Rectal smooth muscle tissue (tissue), 1 donor: ENCODE data around the gene GUCY1A2.

Source experiments
- H3K27ac ChIP-seq: one replicate; pipeline ENCODE4 v1.7.0; 2013; ENCODE audit warnings: low read depth, low read length, inconsistent platforms
- H3K27me3 ChIP-seq: one replicate; pipeline ENCODE4 v1.7.0; 2013; ENCODE audit warnings: low read length; ENCODE audit not compliant: control insufficient read depth, insufficient read depth
- H3K36me3 ChIP-seq: one replicate; pipeline ENCODE4 v1.7.0; 2013; ENCODE audit warnings: low read length; ENCODE audit not compliant: control insufficient read depth, insufficient read depth
- H3K4me1 ChIP-seq: one replicate; pipeline ENCODE4 v1.7.0; 2013; ENCODE audit warnings: low read length; ENCODE audit not compliant: control insufficient read depth, insufficient read depth
- H3K4me3 ChIP-seq: one replicate; pipeline ENCODE4 v1.7.0; 2013; ENCODE audit warnings: low read length
- H3K9ac ChIP-seq: one replicate; pipeline ENCODE4 v1.7.0; 2013; ENCODE audit warnings: low read length

Gene GUCY1A2

GRCh38 chr11:106694501-106694900, 323.8 kb downstream of the GUCY1A2 start:
- no peak overlapping the region for H3K4me3 ChIP-seq
- H3K4me1 ChIP-seq, result no peaks in the 10 kb centered on the region
- H3K27ac ChIP-seq, result no peak overlapping the region
- no peaks in the 10 kb centered on the region for H3K27me3 ChIP-seq
- H3K36me3 ChIP-seq, result no peaks in the 10 kb centered on the region
- H3K9ac ChIP-seq, result no peak overlapping the region

- no peak overlapping the region for H3K27ac ChIP-seq
- no peak overlapping the region for H3K9ac ChIP-seq
- H3K4me1 ChIP-seq, result no peaks in the 10 kb centered on the region
- no peaks in the 10 kb centered on the region for H3K27me3 ChIP-seq
- no peak overlapping the region for H3K4me3 ChIP-seq
- no peaks in the 10 kb centered on the region for H3K36me3 ChIP-seq
These were observed 326.4 kb downstream of the GUCY1A2 start for GRCh38 chr11:106691807-106692365.

- Histone ChIP-seq H3K9ac (no peak overlapping the region), H3K27ac (no peak overlapping the region), H3K4me1 (no peaks in the 10 kb centered on the region), H3K36me3 (no peaks in the 10 kb centered on the region), H3K4me3 (no peak overlapping the region), H3K27me3 (no peaks in the 10 kb centered on the region)
These were observed 327.4 kb downstream of the GUCY1A2 start for GRCh38 chr11:106690923-106691322.

GRCh38 chr11:106684944-106685343, 333.3 kb downstream of the GUCY1A2 start:
- Histone ChIP-seq H3K27ac (no peak overlapping the region), H3K9ac (no peak overlapping the region), H3K4me3 (no peak overlapping the region), H3K27me3 (no peaks in the 10 kb centered on the region), H3K4me1 (no peaks in the 10 kb centered on the region), H3K36me3 (no peaks in the 10 kb centered on the region)

- H3K27ac ChIP-seq, result no peak overlapping the region
- H3K36me3 ChIP-seq, result no peaks in the 10 kb centered on the region
- no peak overlapping the region for H3K9ac ChIP-seq
- no peak overlapping the region for H3K4me3 ChIP-seq
- no peaks in the 10 kb centered on the region for H3K27me3 ChIP-seq
- H3K4me1 ChIP-seq, result no peaks in the 10 kb centered on the region
These were observed 334.8 kb downstream of the GUCY1A2 start for GRCh38 chr11:106683435-106683834.

- no peak overlapping the region for H3K4me3 ChIP-seq
- H3K27me3 ChIP-seq, result no peaks in the 10 kb centered on the region
- H3K4me1 ChIP-seq, result no peaks in the 10 kb centered on the region
- no peak overlapping the region for H3K9ac ChIP-seq
- H3K36me3 ChIP-seq, result no peaks in the 10 kb centered on the region
- no peak overlapping the region for H3K27ac ChIP-seq
These were observed 336.8 kb downstream of the GUCY1A2 start for GRCh38 chr11:106681435-106681834.

GRCh38 chr11:106679581-106679980, 338.7 kb downstream of the GUCY1A2 start:
- Histone ChIP-seq H3K4me3 (no peak overlapping the region), H3K27ac (no peak overlapping the region), H3K27me3 (no peaks in the 10 kb centered on the region), H3K4me1 (no peaks in the 10 kb centered on the region), H3K9ac (no peak overlapping the region), H3K36me3 (no peaks in the 10 kb centered on the region)

- H3K9ac ChIP-seq, result no peak overlapping the region
- H3K4me3 ChIP-seq, result no peak overlapping the region
- H3K27ac ChIP-seq, result no peak overlapping the region
- no peaks in the 10 kb centered on the region for H3K27me3 ChIP-seq
- H3K4me1 ChIP-seq, result no peaks in the 10 kb centered on the region
- no peaks in the 10 kb centered on the region for H3K36me3 ChIP-seq
These were observed 339.1 kb downstream of the GUCY1A2 start for GRCh38 chr11:106679181-106679580.

- no peak overlapping the region for H3K4me3 ChIP-seq
- H3K9ac ChIP-seq, result no peak overlapping the region
- H3K27ac ChIP-seq, result no peak overlapping the region
- no peaks in the 10 kb centered on the region for H3K4me1 ChIP-seq
- H3K36me3 ChIP-seq, result no peaks in the 10 kb centered on the region
- no peaks in the 10 kb centered on the region for H3K27me3 ChIP-seq
These were observed 348.2 kb downstream of the GUCY1A2 start for GRCh38 chr11:106670069-106670468.

- Histone ChIP-seq H3K27ac (no peak overlapping the region), H3K4me3 (no peak overlapping the region), H3K36me3 (no peaks in the 10 kb centered on the region), H3K27me3 (no peaks in the 10 kb centered on the region), H3K9ac (no peak overlapping the region), H3K4me1 (no peaks in the 10 kb centered on the region)
These were observed 350.1 kb downstream of the GUCY1A2 start for GRCh38 chr11:106668147-106668546.

- no peaks in the 10 kb centered on the region for H3K36me3 ChIP-seq
- H3K27ac ChIP-seq, result no peak overlapping the region
- no peak overlapping the region for H3K4me3 ChIP-seq
- no peak overlapping the region for H3K9ac ChIP-seq
- H3K4me1 ChIP-seq, result no peaks in the 10 kb centered on the region
- H3K27me3 ChIP-seq, result no peaks in the 10 kb centered on the region
These were observed 361.6 kb downstream of the GUCY1A2 start for GRCh38 chr11:106656646-106657045.

- Histone ChIP-seq H3K9ac (no peak overlapping the region), H3K4me1 (no peaks in the 10 kb centered on the region)
These were observed 373.5 kb downstream of the GUCY1A2 start for GRCh38 chr11:106644824-106645223.

GRCh38 chr11:106642331-106642730, 375.9 kb downstream of the GUCY1A2 start:
- H3K9ac ChIP-seq, result no peak overlapping the region
- no peaks in the 10 kb centered on the region for H3K4me1 ChIP-seq
- H3K4me3 ChIP-seq, result no peak overlapping the region
- no peaks in the 10 kb centered on the region for H3K36me3 ChIP-seq
- no peaks in the 10 kb centered on the region for H3K27me3 ChIP-seq
- H3K27ac ChIP-seq, result no peak overlapping the region

More at GRCh38 chr11:106644824-106645223, 373.5 kb downstream of the GUCY1A2 start:
- H3K36me3 ChIP-seq, result no peaks in the 10 kb centered on the region
- no peaks in the 10 kb centered on the region for H3K27me3 ChIP-seq
- no peak overlapping the region for H3K27ac ChIP-seq
- no peak overlapping the region for H3K4me3 ChIP-seq
